ENCODE results near the gene NPPC.
"Not testable (repeated sequence)": the region's sequence is repeated elsewhere in the genome, so short reads cannot be mapped to it uniquely, and the experiment has no call there.

The NPPC gene, protein sequence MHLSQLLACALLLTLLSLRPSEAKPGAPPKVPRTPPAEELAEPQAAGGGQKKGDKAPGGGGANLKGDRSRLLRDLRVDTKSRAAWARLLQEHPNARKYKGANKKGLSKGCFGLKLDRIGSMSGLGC

DNA sequence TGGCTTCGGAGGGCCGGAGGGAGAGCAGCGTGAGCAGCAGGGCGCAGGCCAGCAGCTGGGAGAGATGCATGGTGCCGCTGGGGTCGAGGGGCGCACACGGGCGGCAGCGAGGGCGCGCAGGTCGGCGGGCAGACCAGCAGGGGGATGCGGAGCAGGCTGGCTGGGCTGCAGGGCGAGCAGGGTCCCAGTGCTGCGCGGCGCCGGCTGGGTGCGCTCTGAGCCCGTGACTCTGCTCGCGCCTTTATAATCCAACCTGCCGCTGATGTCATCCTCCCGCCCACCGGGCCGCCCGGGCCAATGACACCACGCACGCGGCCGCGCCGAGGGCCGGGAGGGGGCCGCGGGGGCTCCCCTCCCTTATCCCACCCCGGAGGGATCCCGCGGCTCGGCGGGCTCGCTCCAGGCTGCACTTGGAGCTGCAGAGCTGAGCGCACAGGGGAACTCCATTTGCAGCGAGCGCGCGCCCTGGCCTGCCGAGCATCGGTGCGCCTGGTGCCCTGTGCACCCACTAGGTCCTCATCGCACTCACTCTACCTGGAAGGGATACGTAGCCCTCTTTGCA is at the start of gene NPPC:
Gene NPPC, minus strand, starts transcription at position 217 of the 562 bp plus-strand sequence. Its CDS starts 147 bp downstream, at position 70.
- DNase-seq: peak; percentile 7

DNA sequence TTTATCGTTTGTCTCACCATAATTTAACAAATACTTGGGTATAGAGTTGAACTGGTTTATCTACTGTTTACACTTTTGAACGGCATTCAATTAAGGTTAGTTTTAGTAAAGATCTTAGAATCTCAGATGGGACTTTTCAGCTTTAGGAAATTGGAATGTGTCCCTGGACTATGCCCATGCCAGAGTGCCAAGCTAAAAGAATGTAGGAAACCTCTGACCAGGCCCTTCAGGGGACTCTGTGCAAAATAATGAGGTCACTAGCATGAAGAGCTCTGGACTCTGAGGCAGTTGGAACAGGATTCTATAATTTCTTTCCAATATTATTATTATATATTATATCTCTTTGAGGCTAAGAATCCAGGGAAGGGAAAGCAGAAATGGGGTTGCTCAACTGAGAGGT is 48.8 kb upstream of the NPPC start:
- no peak for DNase-seq

DNA sequence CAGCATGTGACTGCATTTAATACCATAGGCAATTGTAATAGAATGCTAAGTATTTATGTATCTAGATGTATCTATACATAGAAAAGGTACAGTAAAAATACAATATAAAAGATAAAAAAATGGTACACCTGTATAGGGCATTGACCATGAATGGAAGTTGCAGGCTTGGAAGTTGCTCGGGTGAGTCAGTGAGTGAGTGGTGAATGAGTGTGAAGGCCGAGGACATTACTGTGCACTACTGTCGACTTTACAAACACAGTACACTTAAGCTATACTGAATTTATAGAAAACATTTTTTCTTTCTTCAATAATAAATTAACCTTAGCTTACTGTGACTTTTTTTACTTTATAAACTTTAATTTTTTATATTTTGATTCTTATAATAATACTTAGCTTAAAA is 44.3 kb upstream of the NPPC start:
- no peak for DNase-seq

DNA sequence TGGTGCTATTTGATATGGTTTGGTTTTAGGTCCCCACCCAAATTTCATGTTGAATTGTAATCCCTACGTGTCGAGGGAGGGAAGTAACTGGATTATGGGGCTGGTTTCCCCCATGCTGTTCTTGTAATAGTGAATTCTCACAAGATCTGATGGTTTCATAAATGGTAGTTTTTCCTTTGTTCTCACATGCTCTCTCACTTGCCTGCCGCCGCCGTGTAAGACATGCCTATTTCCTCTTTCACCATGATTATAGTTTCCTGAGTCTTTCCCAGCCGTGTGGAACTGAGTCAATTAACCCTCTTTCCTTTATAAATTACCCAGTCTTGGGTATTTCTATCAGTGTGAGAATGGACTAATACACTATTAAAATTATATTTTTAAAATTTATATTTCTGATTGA is 42.6 kb upstream of the NPPC start:
- no peak for DNase-seq

DNA sequence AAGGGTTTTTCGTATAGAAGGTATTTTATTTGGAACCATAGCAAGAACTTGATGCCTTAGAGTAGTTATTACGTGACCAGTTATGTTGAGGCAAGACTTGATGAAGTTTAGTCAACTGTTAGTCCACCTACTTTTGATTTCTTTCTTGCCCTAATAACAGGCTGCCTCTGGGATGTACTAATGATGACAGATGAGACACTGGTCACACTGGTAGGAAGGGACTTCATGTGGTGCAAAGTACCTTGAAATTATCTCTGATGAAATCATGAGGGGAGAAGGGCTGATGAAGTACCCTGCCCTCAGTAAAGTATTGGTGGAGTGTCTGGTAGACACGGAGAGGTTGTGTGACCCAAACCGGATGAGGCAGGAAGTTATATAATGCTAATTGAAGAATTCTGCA is 40.7 kb upstream of the NPPC start:
- no peak for DNase-seq

DNA sequence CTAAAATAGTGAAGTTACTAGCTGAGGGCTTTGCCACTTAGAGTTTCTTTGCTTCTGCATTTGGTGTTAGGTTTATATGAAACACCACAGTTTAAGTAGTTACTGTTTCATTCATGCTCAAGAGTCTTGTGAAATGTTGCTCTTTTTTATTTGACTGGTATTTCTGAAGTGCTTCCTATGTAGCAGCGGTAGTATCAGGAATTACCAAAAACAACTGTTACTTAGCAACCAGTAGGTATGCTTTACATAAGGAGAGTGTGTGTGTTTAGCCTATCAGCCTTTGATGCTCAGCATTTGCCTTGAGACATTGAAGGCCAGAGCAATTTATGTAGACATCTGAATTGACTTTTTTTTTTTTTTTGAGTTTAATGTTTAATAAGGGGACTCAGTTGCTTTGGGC is 38.9 kb upstream of the NPPC start:
- no peak for DNase-seq

DNA sequence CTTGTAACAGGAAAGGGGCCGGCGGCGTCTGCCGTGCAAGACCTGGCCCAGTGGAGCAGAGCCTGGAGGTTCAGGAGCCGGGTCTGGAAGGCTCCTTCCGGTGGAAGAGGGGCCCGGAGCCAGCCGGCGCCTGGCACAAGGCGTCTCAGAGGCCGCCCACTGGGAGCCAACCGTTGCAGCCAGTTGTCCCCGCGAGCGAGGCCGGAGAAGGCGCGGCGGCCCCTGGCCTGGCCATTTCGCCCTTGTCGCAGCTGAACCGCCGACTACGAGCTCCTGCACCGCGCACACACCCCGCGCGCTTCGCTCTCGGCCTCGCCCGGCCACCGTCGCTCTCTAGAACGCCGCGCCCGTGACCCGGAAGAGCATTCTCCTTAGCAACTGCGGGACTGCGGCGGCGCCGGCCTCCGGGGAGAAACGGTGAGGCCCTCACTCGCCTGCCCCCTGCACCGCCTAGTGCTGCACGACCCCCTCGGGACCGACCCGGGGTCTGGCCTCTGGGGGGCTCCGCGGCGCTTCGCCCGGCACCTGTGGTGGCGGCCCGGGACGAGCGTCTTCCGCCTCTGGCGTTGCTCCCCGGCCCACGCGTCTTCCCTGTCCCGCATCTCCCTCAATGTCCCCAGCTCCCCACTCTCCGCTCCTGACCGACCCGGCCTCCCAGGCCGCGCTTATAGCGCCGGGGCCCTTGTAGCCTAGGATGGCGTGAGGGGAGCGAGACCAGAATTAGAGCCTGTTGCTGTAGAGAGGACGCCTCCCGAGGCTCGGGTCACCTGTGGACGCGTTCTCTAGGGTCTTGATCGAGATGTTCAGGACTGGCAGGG is 35.4 kb upstream of the NPPC start, which contains the start of gene DIS3L2:
Gene DIS3L2, plus strand, starts transcription at position 365 of the 818 bp plus-strand sequence. CDS start 53,215 bp downstream, outside the sequence.
- DNase-seq: peak; percentile 66

DNA sequence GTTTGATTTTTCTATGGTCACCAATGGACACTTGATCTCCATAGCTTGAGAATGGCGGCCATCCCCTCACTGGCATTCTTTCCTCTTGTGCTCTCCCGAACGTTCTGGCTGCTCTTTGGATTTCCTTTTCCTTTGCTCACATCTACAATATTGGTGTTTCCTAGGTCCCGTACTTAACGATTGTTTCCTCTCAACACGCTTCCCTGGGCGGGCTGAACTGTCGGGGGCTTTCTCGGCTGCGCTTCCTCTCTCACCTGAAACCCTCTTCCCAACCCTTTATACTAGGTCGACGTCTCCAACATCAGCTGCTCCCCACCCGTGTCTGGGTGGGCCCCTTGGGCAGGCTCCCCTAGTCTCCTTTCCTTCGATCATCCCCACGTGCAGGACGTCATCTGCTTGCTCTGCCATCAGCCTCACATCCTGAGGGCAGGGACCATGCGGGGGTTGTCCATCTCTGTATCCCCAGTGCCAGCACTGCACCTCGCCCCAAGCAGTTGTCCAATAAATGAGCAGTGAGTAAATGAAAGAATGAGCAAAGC is 34.7 kb upstream of the NPPC start:
- no peak for DNase-seq

DNA sequence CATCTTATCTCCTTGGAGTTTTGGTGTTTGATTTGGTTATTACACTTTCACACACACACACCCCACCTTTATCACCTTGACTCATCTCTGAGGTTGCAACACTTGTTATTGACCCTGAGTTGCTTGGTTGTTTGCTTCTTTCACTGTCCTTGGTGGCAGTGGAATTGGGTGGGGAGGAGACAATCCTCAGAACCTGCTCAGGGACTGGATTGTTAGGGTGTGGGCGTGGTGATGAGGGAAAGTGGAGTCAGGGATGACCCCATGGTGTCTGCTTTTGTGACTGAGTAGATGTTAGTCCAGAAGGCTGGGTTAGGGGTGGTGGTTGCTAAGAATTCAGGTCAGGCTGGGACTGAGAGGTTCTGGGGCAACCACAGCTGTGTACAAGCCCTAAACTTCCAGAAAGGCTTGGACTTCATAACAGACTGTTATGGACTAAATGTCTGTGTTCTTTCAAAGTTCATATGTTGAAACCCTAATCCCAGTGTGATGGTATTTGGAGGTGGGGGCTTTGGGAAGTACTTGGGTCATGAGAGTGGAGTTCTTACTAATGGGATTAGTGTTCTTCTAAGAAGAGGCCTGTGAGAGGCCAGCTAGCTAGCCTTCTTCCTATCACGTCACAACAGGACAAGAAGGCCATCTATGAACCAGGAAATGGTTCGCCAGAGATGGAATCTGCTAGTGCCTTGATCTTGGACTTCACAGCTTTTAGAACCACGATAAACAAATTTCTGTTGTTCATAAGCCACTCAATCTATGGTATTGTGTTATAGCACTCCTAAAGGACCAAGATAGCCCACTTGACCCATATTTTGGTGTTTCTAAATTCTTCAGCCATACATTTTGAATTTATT is 31.9 kb upstream of the NPPC start:
- DNase-seq: no peak

DNA sequence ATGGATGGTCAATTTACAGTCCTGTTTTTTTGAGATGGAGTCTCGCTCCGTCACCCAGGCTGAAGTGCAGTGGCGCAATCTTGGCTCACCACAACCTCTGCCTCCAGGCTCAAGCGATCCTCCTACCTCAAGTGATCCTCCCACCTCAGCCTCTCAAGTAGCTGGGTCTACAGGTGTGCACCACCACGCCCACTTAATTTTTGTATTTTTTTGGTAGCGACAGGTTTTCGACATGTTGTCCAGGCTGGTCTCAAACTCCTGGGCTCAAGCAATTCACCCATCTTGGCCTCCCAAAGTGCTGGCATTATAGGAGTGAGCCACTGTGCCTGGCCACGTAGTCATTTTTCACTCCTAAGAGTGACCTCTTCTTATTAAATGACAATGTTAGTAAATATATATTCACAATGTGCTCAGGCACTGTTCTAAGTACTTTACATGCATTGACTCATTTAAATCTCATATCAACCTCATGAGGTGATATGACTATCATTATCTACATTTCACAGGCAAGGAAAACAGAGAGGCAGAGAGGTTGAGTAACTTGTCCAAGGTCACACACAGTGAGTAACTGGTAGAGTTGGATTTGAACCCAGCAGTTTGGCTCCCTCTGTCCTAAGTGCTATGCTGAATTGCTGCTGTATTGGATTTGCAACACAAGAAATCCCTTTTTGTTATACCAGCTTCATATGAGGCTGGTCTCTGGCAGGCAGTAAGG is 29.7 kb upstream of the NPPC start:
- DNase-seq: no peak

DNA sequence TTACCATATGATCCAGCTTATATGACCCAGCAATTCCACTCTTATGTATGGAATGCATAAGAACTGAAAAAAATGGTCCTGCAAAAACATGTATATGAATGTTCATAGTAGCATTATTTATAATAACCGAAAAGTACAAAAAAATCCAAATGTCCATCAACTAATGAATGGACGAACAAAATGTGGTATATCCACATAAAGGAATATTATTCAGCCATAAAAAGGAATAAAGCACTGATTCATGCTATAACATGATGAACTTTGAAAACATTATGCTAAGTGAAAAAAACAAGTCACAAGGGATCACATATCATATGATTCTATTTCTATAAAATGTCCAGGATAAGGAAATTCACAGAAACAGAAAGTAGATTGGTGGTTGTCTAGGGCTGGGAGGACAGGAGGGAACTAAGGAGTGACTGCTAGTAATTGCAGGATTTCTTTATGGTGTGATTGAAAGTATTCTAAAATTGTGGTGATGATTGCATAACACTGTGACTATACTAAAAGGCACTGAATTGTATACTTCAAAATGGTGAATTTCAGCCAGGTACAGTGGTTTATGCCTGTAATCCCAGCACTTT is 25.3 kb upstream of the NPPC start:
- DNase-seq: no peak

DNA sequence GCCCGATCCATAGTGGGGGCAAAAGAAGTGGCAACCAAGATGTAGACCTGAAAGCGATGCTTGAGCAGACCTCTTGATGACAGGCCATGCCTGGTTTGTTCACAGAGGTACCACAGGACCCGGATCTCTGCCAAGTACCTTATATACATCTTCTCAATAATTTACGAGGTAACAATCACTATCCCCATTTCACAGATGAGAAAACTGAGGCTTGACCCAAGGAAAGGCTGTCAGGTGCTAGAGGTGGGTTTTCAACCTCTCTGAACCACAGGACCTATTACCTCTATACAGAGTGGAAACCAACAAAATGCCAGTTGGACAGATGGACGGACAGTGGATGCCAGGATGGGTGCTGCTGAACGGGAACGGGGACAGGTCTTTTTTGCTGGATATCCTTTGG is 21.5 kb upstream of the NPPC start:
- DNase-seq: no peak

DNA sequence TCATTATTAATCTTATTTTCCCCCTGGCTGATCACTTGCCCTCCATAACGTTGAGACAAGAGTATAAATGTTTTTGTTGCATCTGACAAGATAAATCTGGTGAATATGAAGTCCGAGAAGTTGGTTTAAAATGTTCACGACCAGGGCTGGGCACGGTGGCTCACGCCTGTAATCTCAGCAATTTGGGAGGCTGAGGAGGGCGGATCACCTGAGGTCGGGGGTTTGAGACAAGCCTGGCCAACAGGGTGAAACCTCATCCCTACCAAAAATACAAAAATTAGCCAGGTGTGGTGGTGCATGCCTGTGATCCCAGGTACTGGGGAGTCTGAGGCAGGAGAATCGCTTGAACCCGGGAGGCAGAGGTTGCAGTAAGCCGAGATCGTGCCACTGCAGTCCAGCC is 20.9 kb upstream of the NPPC start:
- not testable (repeated sequence) for DNase-seq

DNA sequence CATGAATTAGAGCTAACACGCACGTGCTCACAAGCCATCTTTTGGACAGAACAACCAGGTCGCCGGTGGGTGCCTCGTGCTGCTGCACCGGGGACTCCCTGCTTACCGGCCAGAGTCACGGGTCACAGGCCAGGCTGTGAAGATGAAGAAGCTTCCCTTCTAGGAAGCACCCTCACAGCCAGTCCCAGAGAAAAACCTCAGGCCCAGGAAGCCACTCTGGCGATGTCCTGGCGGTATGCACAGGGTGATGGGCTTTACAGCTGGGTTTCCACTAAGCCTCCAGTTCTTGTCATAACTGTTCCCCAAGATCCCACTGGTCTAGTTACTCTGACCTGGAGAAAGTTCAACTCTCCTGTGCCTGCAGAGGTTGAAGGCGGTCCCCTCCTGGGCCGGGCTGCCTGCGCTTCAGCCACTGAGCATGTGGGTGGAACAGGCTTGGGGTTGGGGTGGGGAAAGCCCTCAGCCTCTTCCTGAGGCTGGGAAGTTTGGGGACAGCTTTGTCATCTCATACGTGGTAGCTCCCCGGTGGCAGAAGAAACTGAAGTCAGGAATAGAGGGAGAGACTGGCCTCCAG is 20.1 kb upstream of the NPPC start:
- DNase-seq: no peak

DNA sequence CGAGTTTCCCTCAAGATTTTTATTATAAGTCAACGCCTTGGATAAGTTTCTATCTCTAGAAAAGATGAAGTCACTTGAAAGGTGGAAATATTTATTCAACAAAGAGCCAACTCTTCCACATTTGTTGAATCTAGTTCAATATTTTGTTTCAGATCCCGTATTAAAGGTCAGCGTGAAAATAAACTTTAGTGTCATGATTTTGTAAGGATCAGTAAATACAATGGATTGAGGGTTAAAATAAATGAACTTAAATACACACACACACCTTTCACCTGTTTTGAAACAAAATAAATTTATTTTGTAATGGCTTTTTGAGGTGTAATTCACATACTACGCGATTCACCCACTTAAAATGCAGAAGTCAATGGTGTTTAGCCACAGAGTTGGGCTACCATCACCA is 16.0 kb upstream of the NPPC start:
- DNase-seq: no peak

DNA sequence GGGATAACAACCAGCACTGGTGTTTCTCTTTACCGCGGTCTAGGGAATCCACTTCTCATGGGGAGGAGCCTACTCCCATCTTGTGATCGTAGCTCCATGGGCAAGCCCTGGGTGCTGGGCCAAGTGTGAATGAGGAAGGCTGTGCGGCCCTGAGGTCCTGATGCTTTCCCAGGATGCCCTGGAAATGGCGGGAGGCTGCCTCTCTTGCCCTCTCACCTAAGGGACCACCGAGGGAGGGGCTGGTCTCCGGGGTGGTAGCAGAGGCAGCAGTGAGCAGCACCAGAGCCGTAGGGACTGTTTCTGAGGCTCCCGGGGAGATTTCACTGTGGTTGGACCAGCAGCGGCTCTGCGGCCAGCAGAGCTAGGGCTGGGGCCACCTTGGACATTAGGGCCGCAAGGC is 15.5 kb upstream of the NPPC start:
- no peak for DNase-seq

DNA sequence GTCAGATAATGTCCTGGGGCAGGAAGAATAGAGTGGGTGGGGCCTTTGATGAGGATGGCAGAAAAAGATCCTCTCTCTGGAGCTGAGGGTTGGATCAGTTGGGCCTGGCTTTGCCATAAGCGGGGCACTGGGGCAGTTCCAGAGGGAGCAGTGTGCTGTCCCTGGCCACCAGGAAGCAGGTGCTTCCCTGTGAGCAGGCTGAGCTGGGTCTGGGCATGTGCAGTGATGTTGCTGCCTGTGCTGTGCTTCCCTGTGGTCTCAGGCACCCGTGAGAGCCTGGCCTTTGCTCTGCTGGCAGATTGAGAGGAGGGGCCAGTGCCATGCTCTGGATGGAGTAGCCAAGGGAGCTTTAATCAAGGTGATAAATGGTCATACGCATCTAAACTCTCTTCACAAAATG is 14.6 kb upstream of the NPPC start:
- no peak for DNase-seq

DNA sequence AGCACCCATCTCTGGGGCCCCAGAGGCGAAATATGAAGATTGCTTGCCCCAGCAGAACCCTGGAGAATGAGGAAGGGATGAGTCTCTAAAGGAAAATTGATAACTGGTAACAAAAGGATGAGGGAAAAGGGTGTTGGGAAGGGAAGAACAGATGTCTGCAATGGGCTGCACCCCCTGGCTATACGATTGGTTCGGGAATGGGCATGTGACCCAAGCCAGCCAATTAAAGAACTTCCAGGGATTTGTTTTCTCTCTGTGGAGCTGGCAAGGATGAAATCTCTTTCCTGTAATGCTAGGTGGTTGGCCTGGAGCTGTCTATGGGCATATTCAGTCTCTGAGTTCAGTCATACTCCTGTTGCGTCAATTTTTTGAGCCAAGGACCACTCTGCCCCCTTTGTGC is 12.8 kb upstream of the NPPC start:
- DNase-seq: no peak

DNA sequence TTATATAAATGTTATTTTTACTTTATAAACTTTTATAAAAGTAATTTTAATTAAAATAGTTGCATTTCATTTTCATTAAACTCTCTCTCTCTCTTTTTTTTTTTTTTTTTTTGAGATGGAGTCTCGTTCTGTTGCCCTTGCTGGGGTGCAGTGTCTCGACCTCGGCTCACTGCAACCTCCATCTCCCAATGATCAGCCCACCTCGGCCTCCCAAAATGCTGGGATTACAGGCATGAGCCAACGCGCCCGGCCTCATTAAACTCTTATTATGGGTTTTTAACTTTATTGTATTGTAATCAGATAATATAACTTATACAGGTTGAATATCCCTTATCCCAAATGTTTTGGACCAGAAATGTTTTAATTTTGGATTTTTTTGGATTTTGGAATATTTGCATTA is 10.9 kb upstream of the NPPC start:
- DNase-seq: no peak

DNA sequence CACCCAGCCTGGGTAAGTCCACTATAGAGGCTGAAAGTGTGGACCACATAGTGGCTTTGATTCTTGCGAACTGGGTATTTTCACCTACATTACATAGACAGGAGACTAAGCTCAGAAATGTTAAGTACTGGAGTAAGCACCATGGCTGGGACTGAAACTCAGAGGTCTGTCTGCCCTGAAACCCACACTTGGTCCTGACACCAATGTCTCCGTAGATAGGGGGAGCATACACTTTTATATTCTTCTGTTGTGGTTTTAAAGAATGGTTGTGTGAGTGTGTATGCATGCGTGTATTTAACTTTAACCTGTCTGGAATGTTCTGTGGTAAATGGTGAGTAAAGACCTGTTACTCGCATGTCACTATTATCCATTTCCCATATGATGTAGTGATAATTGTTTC is 10.3 kb upstream of the NPPC start:
- DNase-seq: no peak

DNA sequence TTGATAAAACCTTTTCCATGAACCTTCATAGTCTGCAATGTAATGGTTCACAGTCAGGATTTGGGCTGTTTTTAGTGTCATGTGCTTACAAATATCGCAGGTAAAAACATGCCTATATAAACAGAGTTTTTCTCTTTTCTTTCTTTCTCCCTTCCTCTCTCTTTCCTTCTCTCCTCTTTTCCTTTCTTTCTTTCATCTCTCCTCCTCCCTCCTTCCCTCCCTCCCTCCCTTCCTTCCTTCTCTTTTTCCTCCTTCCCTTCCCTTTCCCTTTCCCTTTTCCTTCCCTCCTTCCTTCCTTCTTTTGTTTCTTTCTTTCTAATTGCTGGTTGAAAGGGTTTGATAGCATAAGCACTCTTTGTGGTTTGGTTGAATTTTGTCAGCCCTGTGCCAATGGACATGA is 9.6 kb upstream of the NPPC start:
- no peak for DNase-seq

DNA sequence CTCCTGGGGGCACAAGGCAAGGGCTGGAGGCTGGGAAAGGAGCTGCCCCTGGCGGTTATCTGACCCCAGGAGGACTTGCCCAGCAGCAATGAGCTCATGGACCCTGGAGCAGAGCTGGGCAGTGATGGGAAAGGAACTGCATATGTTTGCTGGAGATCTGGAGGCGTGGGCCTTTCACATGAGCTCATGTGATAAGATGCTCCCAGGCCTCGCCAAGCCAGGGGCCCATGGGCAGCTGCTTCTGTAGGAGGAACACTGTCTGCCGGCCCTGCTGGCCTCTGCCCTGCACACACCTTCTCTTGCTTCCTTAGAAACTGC is 9.0 kb upstream of the NPPC start:
- no peak for DNase-seq

Measured in activated effector memory CD4-positive, alpha-beta T cell treated with Interleukin-2 at 50 U/mL for 16 hours (primary cell).